ENCODE data around the gene MOGAT1.
"Not testable (repeated sequence)": the region's sequence is repeated elsewhere in the genome, so short reads cannot be mapped to it uniquely, and the experiment has no call there.

The MOGAT1 gene

DNA sequence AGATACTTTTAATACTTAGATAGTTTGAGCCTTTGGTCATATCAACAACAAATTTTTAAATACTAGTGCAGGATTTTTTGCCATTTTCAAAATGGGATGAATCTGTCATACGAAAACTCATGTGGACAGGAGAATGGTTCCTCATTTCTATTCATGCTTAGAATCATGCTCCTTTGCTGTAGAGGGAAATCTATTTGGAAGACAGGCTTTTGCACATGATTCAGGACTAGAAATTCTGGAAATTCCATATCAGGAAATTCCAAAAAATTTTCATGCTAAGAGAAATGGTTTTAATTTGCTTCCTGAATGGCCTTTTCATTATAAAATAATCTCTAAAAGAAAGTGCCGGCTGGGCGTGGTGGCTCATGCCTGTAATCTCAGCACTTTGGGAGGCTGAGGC is 39.3 kb downstream of the MOGAT1 start:
- no peak for DNase-seq (ENCODE audit: low read depth)

DNA sequence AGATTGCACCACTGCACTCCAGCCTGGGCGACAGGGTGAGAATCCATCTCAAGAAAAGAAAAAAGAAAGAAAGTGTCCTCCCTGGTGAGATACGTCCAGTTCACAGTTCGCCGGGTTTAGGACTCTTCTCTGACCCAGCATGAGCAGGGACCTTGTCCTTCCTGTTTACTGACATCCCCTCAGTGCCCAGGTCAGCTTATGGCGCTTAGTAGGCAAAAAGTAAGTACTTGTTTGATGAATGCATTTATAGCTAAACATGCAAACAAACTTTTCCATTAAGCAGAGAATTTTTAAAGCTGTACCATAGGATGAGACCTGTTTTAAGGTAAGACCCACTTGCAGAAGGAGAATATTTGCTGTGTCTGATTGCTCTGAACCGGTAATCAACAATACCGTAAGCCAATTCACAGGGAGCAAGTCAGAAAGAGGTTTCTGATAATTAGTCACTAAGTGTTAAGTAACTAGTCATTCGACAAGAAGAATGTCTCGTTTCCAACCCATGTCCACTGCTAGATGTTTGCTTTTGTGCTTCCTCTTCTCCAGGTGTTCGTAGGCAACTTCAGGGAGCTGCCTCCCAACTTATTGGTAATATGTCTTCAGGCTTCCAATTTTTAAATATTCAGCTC is 40.0 kb downstream of the MOGAT1 start:
- DNase-seq (ENCODE audit: low read depth) = no peak

DNA sequence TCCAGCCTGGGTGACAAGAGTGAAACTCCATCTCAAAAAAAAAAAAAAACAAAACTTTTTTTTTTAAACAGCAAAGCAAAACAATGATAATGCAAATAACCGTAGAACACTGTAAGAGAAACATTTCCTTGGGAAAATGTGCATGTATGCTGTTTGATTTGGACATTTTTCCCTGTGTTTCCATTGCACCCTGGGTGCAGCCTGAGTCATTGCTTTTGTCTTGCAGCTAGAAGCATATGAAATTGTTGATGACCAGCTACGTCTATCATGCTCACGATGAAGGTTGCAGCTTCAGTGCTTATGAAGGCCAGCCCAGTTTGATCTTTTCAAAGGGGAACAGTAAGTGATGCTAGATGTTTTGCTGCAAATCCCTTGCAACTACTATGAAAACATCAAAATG is 41.5 kb downstream of the MOGAT1 start:
- no peak for DNase-seq (ENCODE audit: low read depth)

DNA sequence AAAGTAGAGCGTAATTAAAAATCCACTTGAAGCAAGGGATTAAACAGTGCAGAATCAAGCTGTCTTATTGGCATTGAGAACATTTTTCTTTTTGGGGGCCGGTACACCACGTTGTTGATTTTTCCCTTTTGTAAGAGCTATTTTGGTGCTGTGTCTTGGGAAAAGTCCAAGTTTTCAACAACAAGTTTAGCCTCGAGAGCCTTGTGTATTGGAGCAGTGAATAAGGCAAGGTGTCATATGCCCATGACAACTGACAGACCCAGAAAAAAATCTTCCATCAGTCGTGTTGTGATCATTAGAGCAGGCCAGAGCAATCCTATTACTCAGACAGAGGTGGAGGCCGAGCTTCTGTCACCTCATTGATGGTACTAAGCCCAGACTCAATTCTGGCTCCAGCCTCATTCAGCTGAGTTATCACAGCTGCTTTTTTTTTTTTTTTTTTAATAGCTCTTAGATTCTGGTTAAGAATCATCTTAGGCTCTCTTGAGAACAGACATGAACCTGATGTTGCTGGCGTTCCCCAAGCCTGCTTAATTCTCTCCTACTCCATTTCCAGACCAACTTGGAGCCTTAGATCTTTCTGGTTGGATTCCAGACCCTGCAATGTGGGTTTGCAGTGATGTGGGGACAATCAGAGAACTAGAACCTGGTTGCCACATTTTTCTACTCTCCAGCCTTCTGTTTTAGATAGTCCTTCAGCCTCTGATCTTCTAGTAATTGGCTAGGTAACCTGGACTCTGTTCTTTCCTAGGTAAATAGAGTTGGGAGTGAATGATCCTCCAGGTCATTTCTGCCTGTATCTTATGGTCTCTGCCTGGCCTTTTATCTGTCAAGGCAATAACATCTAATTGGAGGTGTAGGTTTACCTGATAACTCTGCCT is 43.1 kb downstream of the MOGAT1 start:
- no peak for DNase-seq (ENCODE audit: low read depth)

DNA sequence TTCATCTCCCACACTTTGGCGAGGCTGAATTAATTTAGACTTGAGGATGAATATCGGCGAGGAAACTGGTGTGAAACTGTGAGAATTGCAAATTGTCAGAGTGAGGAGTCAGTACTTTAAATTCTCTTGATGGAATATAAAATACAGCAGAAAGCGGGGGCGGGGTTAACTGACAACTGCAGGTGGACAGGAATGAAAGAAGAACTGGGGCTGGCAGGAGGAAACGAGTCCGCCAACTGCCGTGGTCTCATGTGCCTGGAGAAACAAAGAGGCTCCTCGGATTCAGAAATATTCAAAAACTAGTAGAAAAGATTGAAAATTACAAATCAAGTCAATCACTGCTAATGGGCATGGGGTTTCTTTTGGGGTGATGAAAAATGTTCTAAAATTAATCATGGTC is 44.3 kb downstream of the MOGAT1 start:
- no peak for DNase-seq (ENCODE audit: low read depth)

DNA sequence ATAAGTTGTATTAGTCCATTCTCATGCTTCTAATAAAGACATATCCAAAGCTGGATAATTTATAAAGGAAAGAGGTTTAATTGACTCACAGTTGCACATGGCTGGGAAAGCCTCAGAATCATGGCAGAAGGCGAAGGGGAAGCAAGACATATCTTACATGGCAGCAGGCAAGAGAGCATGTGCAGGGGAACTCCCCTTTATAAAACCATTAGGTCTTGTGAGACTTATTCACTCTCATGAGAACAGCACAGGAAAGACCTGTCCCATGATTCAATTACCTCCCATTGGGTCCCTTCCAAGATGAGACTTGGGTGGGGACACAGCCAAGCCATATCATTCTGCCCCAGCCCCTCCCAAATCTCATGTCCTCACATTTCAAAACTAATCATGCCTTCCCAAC is 48.3 kb downstream of the MOGAT1 start:
- DNase-seq (ENCODE audit: low read depth) = not testable (repeated sequence)

DNA sequence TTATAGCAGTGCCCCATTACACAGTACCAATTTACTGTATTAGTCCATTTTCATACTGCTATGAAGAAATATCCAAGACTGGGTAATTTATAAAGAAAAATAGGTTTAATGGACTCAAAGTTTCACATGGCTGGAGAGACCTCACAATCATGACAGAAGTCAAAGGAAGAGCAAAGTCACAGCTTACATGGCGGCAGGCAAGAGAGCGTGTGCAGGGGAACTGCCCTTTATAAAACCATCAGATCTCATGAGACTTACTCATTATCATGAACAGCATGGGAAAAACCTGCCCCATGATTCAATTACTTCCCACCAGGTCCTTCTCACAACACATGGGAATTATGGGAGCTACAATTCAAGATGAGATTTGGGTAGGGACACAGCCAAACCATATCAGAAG is 50.1 kb downstream of the MOGAT1 start:
- DNase-seq (ENCODE audit: low read depth) = not testable (repeated sequence)

DNA sequence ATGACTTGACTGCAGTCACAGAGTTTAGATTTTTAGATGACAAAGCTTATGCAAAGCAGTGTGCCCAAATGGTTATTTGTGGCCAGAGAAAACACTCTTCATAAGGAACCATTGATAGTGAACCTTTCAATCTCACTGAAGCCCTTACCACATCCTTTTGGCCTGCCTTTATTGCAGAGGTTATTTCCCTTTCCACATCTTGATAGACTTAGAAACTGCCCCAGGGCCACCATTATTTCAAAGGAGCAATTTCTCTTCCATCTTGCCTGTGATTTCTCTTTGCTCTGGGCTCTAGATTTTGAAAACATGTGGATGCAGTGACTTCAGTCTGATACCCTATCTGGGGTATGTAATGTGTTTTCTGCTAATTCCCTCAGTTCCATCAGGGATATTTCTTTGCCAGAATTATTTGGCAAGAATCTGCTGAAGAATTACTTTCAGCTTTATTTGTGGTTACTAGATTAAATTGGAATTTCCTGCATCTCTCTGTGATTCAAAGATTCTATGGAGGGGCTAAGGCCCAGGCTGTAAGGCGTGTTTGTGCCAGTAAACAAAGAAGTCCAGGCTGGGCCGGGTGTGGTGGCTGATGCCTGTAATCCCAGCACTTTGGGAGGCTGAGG is 51.0 kb downstream of the MOGAT1 start:
- DNase-seq (ENCODE audit: low read depth) = no peak

DNA sequence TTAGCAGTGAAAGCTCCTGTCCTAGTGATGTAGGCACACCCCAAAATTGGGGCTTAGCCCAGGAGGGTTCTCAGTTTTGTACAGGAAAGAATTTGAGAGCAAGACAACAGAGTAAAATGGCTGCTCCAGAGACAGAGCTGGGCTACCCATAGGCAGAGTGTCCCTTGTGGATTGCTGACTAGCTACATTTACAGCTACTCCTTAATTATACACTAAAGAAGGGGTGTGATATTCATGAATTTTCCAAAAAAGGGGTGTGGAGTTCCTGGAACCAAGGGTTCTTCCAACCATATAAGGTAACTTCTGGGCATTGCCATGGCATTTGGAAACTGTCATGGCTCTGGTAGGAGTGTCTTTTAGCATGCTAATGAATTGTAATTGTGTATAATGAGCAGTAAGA is 52.8 kb downstream of the MOGAT1 start:
- DNase-seq (ENCODE audit: low read depth) = no peak

DNA sequence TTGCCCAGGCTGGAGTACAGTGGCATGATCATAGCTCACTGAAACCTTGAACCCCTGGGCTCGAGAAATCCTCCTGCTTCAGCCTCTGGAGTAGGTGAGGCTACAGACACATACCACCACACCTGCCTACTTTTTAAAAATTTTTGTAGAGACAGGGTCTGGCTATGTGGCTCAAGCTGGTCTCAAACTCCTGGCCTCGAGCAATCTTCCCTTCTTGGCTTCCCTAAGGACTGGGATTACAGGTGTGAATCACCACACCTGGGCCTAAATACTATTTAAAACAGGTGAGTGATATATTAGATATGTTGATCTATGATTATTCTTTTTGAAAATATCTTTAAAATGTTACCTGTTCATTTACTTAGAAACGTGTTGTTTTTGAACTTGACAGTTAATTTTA is 57.2 kb downstream of the MOGAT1 start:
- no peak for DNase-seq (ENCODE audit: low read depth)

DNA sequence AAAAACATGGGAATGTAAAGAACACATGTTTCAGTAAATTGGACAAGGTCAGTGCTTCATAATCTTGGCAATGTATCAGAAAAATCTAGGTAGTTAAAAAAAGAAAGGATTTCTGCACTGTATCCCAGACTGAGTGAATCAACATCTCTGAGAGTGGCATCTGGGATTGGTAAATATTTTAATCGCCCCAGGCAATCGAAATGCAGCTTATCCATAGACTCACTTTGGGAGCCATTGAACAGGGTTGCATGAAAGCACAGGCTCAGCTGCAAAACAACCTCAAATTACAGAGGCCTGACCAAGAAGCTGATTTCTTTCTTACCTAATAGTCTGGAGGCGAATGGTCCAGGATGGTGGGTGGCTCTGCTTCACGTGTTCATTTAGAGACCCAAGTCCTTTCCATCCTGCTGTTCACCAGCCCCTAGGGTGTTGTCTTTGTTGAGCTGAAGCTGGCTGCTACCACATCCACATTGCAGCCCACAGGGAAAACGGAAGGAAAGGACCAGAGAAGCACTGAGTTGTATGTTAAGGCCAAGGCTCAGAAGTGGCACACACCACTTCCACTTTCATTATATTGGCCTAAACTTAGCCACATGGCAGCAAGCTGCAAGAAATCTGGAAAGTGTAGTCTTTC is 59.0 kb downstream of the MOGAT1 start:
- no peak for DNase-seq (ENCODE audit: low read depth)

DNA sequence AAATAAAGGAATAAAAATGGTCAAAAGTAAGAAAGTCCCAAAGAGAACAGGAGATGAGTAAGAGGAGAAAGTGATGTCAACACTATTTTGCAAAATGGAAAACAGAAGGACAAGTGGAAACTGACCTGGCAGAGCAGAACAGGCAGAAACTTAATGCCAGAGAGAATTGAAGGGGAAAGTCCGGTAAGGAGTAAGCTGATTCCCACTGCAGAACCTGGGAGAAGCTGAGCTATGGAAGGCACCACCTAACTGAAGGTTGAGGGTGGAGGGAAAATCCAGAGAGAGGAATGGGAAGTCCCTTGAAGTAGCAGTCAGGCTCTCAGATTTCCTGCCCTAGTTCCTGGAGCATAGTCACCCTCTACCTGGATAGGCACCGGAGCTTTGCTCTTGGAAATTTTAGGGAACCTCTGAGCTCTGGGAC is 59.8 kb downstream of the MOGAT1 start:
- DNase-seq (ENCODE audit: low read depth) = no peak

DNA sequence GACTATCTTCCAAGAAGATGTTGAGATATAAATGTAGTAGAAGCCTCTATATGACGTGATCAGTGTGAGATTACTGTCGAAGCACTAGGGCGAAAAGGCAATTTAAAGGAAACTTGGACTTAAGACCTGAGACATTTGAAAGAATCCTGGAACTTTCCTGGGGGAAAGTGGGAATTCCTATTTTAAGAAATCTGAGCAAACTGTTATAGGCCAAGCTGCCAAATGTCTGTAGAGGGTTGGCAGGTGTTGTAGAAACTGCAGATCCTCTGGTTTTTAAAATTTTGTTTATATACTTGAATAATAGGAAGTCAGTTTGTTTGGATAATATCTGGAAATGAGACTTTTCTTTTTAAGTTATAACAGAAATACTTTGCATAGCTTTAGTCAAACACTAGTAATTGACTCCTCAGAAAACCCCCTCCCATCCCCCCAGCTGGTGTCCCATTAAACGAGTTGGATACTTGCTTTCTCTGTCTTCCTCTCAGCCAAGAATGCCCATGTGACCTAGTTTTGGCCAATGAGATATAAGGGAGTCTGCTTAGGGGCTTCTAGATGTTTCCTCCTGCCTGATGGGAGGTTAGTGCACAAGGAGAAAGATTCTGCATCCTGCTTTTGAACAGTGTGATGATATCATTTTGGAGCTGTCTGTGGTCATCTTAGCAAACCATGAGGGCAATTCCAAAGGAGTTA is 61.2 kb downstream of the MOGAT1 start:
- no peak for DNase-seq (ENCODE audit: low read depth)

DNA sequence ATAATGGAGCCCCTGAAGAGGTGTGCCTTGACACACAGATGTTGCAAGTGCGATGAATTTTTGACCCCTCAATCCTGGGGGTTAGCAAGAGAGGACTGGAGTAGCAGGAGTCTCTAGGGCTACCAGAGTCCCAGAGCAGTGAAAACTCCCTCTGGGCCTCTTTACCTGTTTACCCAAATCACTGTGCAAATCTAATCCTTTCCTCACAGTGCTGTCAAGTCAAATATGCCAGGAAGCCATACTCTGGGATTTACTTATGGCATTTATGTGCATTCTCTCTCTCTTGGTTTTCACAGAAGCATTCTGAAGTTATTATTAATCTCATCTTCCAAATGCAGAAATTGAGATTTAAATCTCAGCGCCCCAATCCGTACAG is 62.0 kb downstream of the MOGAT1 start:
- DNase-seq (ENCODE audit: low read depth) = no peak

DNA sequence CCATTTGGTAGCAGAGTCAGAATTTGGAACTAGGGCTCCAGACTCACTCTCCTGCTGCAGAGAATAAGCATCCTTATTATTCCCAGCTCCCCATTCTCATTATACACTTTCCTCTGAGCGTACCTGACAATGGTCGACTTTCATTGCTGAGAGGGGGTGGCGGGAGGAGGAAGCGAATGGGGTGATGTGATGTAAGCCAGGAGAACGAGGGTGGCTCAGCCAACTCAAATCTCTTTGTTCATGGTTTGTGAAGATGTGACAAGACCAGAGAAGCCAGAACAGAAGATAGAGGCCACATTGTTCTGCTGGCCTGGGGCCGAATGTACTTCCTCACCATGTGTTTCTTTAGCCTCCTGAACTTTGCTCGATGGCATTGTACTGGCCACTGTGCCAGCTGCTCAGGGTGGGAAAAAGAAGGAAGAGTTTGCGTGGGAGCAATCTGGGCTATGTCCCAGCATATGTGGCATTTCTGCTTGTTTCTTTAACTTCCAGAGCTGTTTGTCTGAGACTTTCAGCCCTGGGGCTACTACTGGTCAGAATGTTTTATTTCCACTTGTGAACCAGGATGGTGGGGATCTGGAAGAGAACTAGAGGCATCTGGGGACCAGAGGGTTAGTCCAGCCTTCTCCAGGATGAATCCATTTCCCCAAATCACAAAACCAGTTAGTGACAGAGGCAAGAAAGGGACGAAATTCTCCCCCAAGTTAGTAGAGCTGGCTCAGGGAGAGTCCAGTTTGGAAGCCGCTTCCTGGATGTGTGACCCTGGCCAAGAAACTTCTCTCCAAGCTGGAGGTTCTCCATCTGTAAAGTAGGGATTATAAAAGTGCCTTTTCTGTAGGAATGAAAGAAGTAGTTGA is 62.6 kb downstream of the MOGAT1 start:
- no peak for DNase-seq (ENCODE audit: low read depth)

DNA sequence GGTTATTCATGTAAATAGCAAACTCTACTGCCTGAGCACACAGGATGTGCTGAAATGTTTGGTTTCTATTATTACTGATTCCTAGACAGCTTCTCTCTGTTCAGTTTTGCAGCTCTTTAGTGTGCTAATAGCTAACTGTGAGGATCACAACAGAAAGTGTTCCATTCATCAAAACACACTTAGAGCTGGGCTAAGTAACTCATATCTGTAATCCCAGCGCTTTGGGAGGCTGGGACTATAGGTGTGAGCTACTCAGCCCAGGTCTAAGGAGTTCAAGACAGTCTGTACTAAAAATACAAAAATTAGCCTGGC is 63.2 kb downstream of the MOGAT1 start:
- DNase-seq (ENCODE audit: low read depth) = no peak

DNA sequence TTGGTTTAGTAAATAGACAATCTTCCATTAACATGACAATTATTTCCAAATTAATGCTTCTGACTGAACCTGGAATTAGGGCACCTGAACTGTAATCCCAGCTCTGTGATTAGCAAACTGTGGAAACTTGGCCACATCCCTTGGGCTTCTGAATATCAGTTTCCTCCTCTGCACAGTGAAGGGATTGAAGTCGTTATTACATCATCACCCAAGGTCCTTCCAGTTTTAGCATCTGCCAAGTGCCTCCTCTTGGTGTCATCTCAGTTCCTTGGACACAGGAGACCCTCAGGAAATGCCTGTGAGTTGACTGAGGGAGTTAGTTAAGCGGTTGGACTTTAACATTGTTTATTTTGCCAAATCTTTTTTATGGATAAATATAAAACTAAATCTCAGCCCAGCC is 64.8 kb downstream of the MOGAT1 start:
- DNase-seq (ENCODE audit: low read depth) = no peak

DNA sequence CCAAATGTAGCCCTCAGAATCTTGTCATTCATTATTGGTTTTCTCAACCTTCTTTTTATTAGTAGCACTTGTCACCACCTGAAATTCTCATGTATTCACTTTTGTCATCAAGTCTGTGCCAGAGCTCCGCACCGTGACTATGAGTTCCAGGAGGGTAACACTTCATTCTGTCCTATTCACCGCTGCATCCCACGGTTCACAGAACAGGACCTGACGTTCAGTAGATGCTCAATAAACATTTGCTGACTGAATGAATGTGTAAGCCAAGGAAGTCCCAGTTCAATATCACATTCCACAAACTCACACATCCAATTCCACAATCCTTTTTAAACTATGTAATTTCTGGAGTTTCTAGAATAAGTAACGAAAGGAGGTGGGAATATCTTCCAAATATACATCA is 65.5 kb downstream of the MOGAT1 start:
- DNase-seq (ENCODE audit: low read depth) = no peak

DNA sequence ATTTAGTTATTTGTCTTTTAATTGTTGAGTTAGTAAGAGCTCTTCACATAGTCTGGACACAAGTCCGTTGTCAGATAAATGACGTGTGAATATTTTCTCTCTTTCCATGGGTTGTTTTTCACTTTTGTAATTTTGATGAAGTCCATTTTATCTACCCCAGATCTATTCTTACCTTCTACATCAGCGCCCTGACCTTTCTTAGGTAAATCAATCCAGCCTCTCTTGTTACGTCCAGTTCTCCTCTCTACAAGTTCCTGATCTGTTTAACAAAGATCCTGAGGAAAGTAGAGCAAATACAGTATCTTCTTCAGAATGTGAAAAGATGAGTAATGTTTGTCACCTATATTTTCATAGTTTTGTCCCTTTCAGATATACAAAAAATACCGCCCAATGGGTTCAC is 66.9 kb downstream of the MOGAT1 start:
- no peak for DNase-seq (ENCODE audit: low read depth)

DNA sequence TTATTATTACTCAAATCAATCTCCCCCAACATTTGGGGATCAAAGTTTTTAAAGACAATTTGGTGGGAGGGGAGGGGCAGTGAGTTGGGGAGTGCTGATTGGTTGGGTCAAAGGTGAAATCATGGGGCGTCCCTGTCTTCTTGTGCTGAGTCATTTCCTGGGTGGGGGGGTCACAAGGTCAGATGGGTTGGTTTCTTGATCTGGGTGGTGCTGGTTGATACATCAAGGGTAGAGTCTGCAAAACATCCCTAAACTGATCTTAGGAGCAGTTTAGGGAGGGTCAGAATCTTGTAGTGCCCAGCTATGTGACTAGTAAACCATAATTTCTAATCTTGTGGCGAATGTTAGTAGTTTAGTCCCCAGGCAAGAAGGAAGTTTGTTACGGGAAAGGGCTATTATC is 67.4 kb downstream of the MOGAT1 start:
- no peak for DNase-seq (ENCODE audit: low read depth)

DNA sequence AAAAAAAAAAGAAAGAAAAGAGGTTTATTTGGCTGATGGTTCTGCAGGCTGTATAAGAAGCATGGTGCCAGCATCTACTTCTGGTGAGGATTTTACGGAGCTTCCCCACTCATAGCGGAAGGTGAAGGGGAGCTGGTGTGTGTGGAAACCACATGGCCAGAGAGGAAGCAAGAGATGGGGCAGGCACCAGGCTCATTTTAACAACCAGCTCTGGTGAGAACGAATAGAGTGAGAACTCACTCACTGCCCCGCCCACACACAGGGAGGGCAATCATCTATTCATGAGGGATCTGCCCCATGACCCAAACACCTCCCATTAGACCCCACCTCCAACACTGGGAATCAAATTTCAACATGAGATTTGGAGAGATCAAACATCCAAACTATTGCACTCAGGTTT is 68.5 kb downstream of the MOGAT1 start:
- no peak for DNase-seq (ENCODE audit: low read depth)

All from stimulated activated CD8-positive, alpha-beta memory T cell treated with anti-CD3 and anti-CD28 coated beads, Interleukin-12 subunit alpha, Interleukin-12 subunit beta, amount 100 ng/mL, for 4 hours (primary cell).